AG20443 (cell line): ENCODE data around the gene GAPVD1.
"Not testable (repeated sequence)": the region's sequence is repeated elsewhere in the genome, so short reads cannot be mapped to it uniquely, and the experiment has no call there.

Source experiments
- DNase-seq: peaks from one replicate; pipeline ENCODE4 v3.0.0; 2012; ENCODE audit warnings: low spot score, mixed read lengths

The GAPVD1 gene

GRCh38 chr9:125255781-125256391, 5.7 kb upstream of the GAPVD1 start:
- no peak for DNase-seq

GRCh38 chr9:125258160-125258785, 3.4 kb upstream of the GAPVD1 start:
- DNase-seq = no peak

GRCh38 chr9:125258832-125259534, 2.6 kb upstream of the GAPVD1 start:
- DNase-seq = no peak

- DNase-seq = no peak
Observed at GRCh38 chr9:125260561-125260960, 1.1 kb upstream of the GAPVD1 start.

- peak; percentile 10 for DNase-seq
Observed at GRCh38 chr9:125262294-125262991, 817 bp downstream of the GAPVD1 start.

GRCh38 chr9:125264068-125264467, 2.4 kb downstream of the GAPVD1 start:
- not testable (repeated sequence) for DNase-seq

- no peak for DNase-seq
Observed at GRCh38 chr9:125268394-125269013, 6.9 kb downstream of the GAPVD1 start.

GRCh38 chr9:125269014-125269397, 7.4 kb downstream of the GAPVD1 start:
- no peak for DNase-seq

- DNase-seq = no peak
Observed at GRCh38 chr9:125271081-125271480, 9.5 kb downstream of the GAPVD1 start.

GRCh38 chr9:125272697-125273096, 11.1 kb downstream of the GAPVD1 start:
- DNase-seq = no peak

GRCh38 chr9:125276771-125277170, 15.1 kb downstream of the GAPVD1 start:
- DNase-seq = no peak

- DNase-seq = no peak
Observed at GRCh38 chr9:125277411-125277810, 15.8 kb downstream of the GAPVD1 start.

- peak; percentile 11 for DNase-seq
Observed at GRCh38 chr9:125280945-125281344, 19.3 kb downstream of the GAPVD1 start.

- DNase-seq = no peak
Observed at GRCh38 chr9:125284855-125285254, 23.2 kb downstream of the GAPVD1 start.

GRCh38 chr9:125286935-125287433, 25.4 kb downstream of the GAPVD1 start:
- DNase-seq = not testable (repeated sequence)

GRCh38 chr9:125293134-125293533, 31.5 kb downstream of the GAPVD1 start:
- DNase-seq = no peak

- DNase-seq = no peak
Observed at GRCh38 chr9:125295657-125296056, 34.0 kb downstream of the GAPVD1 start.

- no peak for DNase-seq
Observed at GRCh38 chr9:125296843-125297372, 35.3 kb downstream of the GAPVD1 start.

GRCh38 chr9:125297917-125298316, 36.3 kb downstream of the GAPVD1 start:
- no peak for DNase-seq

GRCh38 chr9:125302241-125302640, 40.6 kb downstream of the GAPVD1 start:
- DNase-seq = no peak

GRCh38 chr9:125304273-125304672, 42.6 kb downstream of the GAPVD1 start:
- no peak for DNase-seq

- DNase-seq = no peak
Observed at GRCh38 chr9:125312411-125312810, 50.8 kb downstream of the GAPVD1 start.
